ENCODE measurements around the gene PDE4D. TPM values are rescaled to one million over a fixed set of nuclear protein-coding genes. Genes with fewer than 3 reads are reported as not detected.

Gene PDE4D
- total RNA-seq, 1 experiment from 2014 or later: 2.1 TPM

- no peak for TF ChIP-seq CTCF (conservative IDR thresholded peaks at IDR 0.05)
- peaks cover 9 to 14% of the 10 kb centered on the region in 2 experiments for H3K4me1 Mint-ChIP-seq
- H3K23ac ChIP-seq (ENCODE audit: insufficient read length, low read depth, low read length): no peak overlapping the region
- no peaks in the 10 kb centered on the region for H3K23me2 ChIP-seq (ENCODE audit: insufficient read length, low read depth, low read length, poor library complexity, severe bottlenecking)
- H4K5ac ChIP-seq (ENCODE audit: insufficient read length, low read depth, low read length): no peak overlapping the region
- H3K27ac ChIP-seq (ENCODE audit: insufficient read length, low read depth, low read length): no peak overlapping the region
- H4K91ac ChIP-seq (ENCODE audit: insufficient read length, low read depth, low read length): no peak overlapping the region
- no peaks in the 10 kb centered on the region for H3K36me3 Mint-ChIP-seq (ENCODE audit: insufficient read depth in 1 of 3, low read depth in 3 of 3)
- H3K9ac ChIP-seq (ENCODE audit: extremely low read depth, insufficient read length, low read length): no peak overlapping the region
- no peak overlapping the region for H3K27ac Mint-ChIP-seq
- H3K9me3 Mint-ChIP-seq: no peaks in the 10 kb centered on the region
- H3K4ac ChIP-seq (ENCODE audit: low read depth, low read length): no peak overlapping the region
- no peak overlapping the region for H2AFZ ChIP-seq (ENCODE audit: low read length)
- H3T11ph ChIP-seq (ENCODE audit: low read length): no peak overlapping the region
- no peaks in the 10 kb centered on the region for H3K27me3 ChIP-seq (ENCODE audit: insufficient read depth, low read length)
- no peak overlapping the region for H2BK15ac ChIP-seq (ENCODE audit: low read depth, low read length)
- no peak overlapping the region for H2BK12ac ChIP-seq (ENCODE audit: insufficient read length, low read depth, low read length)
- H3K79me2 ChIP-seq (ENCODE audit: insufficient read depth, low read length): no peaks in the 10 kb centered on the region
- no peaks in the 10 kb centered on the region for H4K20me1 ChIP-seq (ENCODE audit: control insufficient read depth, insufficient read depth, insufficient read length)
- no peak for DNase-seq
- no peak overlapping the region for H2BK120ac ChIP-seq (ENCODE audit: low read depth, low read length, poor library complexity, severe bottlenecking)
- H3K18ac ChIP-seq (ENCODE audit: insufficient read length, low read depth, low read length): no peak overlapping the region
- no peak overlapping the region for H3K4me2 ChIP-seq (ENCODE audit: insufficient read depth, insufficient read length, low read length)
- no peak overlapping the region for H3K4me3 Mint-ChIP-seq
- peaks cover 2% of the 10 kb centered on the region; the same call in 1 of the 2 replicates for H3K27me3 Mint-ChIP-seq (ENCODE audit: low read depth)
- no peak overlapping the region for H2BK20ac ChIP-seq (ENCODE audit: low read depth, low read length, poor library complexity, severe bottlenecking)
- H3K9me3 ChIP-seq (ENCODE audit: control insufficient read depth, low read depth, low read length): no peaks in the 10 kb centered on the region
- H3K56ac ChIP-seq (ENCODE audit: insufficient read length, low read depth, low read length): no peak overlapping the region
- no peak overlapping the region for H3K14ac ChIP-seq (ENCODE audit: insufficient read depth, low read length)
- no peak overlapping the region for H2AK5ac ChIP-seq (ENCODE audit: insufficient read length, low read length)
- no peak overlapping the region for H4K8ac ChIP-seq (replicated peaks; ENCODE audit: insufficient read length, low read depth, low read length)
- H3K4me1 ChIP-seq (ENCODE audit: insufficient read depth, low read length): no peaks in the 10 kb centered on the region
- no peak overlapping the region for H2BK5ac ChIP-seq (ENCODE audit: insufficient read length, low read length)
- H3K79me1 ChIP-seq (ENCODE audit: insufficient read depth, low read depth, low read length, poor library complexity, severe bottlenecking): no peaks in the 10 kb centered on the region
These were observed 656.5 kb downstream of the PDE4D start for GRCh38 chr5:59236986-59237385.
